CD4-positive, alpha-beta T cell treated with Interleukin-17A for 4 hours (primary cell): ENCODE data around the gene SLC22A14.
"Not testable (repeated sequence)": the region's sequence is repeated elsewhere in the genome, so short reads cannot be mapped to it uniquely, and the experiment has no call there.

Source experiments
- DNase-seq: peaks from one replicate; pipeline ENCODE4 v3.0.0-alpha.2; 2020; ENCODE audit warnings: mixed read lengths

SLC22A14 gene

GRCh38 chr3:38281895-38282686 lies at the start of gene SLC22A14:
Gene SLC22A14 (plus strand): TSS chr3:38282294. CDS start chr3:38306027, 23,733 bp downstream.
- no peak for DNase-seq

GRCh38 chr3:38232701-38233100 lies 49.4 kb upstream of the SLC22A14 start:
- no peak for DNase-seq

GRCh38 chr3:38235466-38235865 lies 46.6 kb upstream of the SLC22A14 start:
- no peak for DNase-seq

GRCh38 chr3:38238416-38239008 lies 43.6 kb upstream of the SLC22A14 start:
- DNase-seq: no peak

- DNase-seq: not testable (repeated sequence)
These were observed 39.3 kb upstream of the SLC22A14 start for GRCh38 chr3:38242812-38243211.

- DNase-seq: no peak
These were observed 36.2 kb upstream of the SLC22A14 start for GRCh38 chr3:38245930-38246329.

GRCh38 chr3:38247366-38248035 lies 34.6 kb upstream of the SLC22A14 start:
- no peak for DNase-seq

- no peak for DNase-seq
These were observed 31.9 kb upstream of the SLC22A14 start for GRCh38 chr3:38250198-38250597.

- DNase-seq: no peak
These were observed 30.9 kb upstream of the SLC22A14 start for GRCh38 chr3:38251197-38251596.

GRCh38 chr3:38253704-38254103 lies 28.4 kb upstream of the SLC22A14 start:
- no peak for DNase-seq

GRCh38 chr3:38254872-38255271 lies 27.2 kb upstream of the SLC22A14 start:
- DNase-seq: no peak

- no peak for DNase-seq
These were observed 26.5 kb upstream of the SLC22A14 start for GRCh38 chr3:38255627-38256026.

GRCh38 chr3:38257583-38257982 lies 24.5 kb upstream of the SLC22A14 start:
- DNase-seq: no peak

- no peak for DNase-seq
These were observed 21.6 kb upstream of the SLC22A14 start for GRCh38 chr3:38260474-38260873.

- no peak for DNase-seq
These were observed 17.7 kb upstream of the SLC22A14 start for GRCh38 chr3:38264353-38264771.

GRCh38 chr3:38264779-38265178 lies 17.3 kb upstream of the SLC22A14 start:
- no peak for DNase-seq

- DNase-seq: no peak
These were observed 16.3 kb upstream of the SLC22A14 start, which contains the start of gene SLC22A13 for GRCh38 chr3:38265604-38266307. Gene SLC22A13 (plus strand): TSS chr3:38265812. CDS start chr3:38265861, 49 bp downstream.

- DNase-seq: no peak
These were observed 15.3 kb upstream of the SLC22A14 start for GRCh38 chr3:38266810-38267209.

- DNase-seq: no peak
These were observed 14.4 kb upstream of the SLC22A14 start for GRCh38 chr3:38267662-38268061.

- no peak for DNase-seq
These were observed 14.0 kb upstream of the SLC22A14 start for GRCh38 chr3:38268087-38268486.

GRCh38 chr3:38268522-38268921 lies 13.6 kb upstream of the SLC22A14 start:
- no peak for DNase-seq

GRCh38 chr3:38270606-38271005 lies 11.5 kb upstream of the SLC22A14 start:
- DNase-seq: no peak

- no peak for DNase-seq
These were observed 10.5 kb upstream of the SLC22A14 start for GRCh38 chr3:38271553-38271952.
